Parathyroid adenoma (tissue), 2 donors: ENCODE results near the gene CDH4.

ENCODE experiments used
- H2AFZ ChIP-seq: fragments of 300-600 bp; sonication (generic); one replicate; pipeline ENCODE4 v1.7.0; 2017; ENCODE audit warnings: antibody characterized with exemption, mild to moderate bottlenecking
- H3K27ac ChIP-seq: fragments of 300-600 bp; sonication (generic); one replicate; pipeline ENCODE4 v1.7.0; 2017
- H3K27me3 ChIP-seq: fragments of 300-600 bp; sonication (generic); one replicate; pipeline ENCODE4 v1.7.0; 2017; ENCODE audit warnings: low read length; ENCODE audit not compliant: control insufficient read depth, insufficient read depth
- H3K36me3 ChIP-seq: fragments of 300-600 bp; sonication (generic); one replicate; pipeline ENCODE4 v1.7.0; 2017; ENCODE audit warnings: low read length; ENCODE audit not compliant: control insufficient read depth, insufficient read depth
- H3K4me1 ChIP-seq: fragments of 300-600 bp; sonication (generic); one replicate; pipeline ENCODE4 v1.7.0; 2017; ENCODE audit warnings: control low read depth
- H3K4me2 ChIP-seq: fragments of 300-600 bp; sonication (generic); one replicate; pipeline ENCODE4 v1.7.0; 2017; ENCODE audit warnings: low read length
- H3K4me3 ChIP-seq: fragments of 300-600 bp; sonication (generic); one replicate; pipeline ENCODE4 v1.7.0; 2017; ENCODE audit warnings: low read depth, low read length
- H3K79me2 ChIP-seq: fragments of 300-600 bp; sonication (generic); one replicate; pipeline ENCODE4 v1.7.0; 2017; ENCODE audit warnings: control low read depth
- H3K9ac ChIP-seq: fragments of 300-600 bp; sonication (generic); one replicate; pipeline ENCODE4 v1.7.0; 2017; ENCODE audit warnings: mild to moderate bottlenecking
- H3K9me3 ChIP-seq: fragments of 300-600 bp; sonication (generic); one replicate; pipeline ENCODE4 v1.7.0; 2017; ENCODE audit warnings: low read length; ENCODE audit not compliant: control insufficient read depth
- CTCF ChIP-seq: fragments of 300-600 bp; sonication (generic); IDR thresholded peaks from one replicate; pipeline ENCODE4 v1.7.0; 2017; ENCODE audit warnings: antibody characterized with exemption, mild to moderate bottlenecking
- donor health status: primary hyperparathyroidism.

The CDH4 gene

DNA sequence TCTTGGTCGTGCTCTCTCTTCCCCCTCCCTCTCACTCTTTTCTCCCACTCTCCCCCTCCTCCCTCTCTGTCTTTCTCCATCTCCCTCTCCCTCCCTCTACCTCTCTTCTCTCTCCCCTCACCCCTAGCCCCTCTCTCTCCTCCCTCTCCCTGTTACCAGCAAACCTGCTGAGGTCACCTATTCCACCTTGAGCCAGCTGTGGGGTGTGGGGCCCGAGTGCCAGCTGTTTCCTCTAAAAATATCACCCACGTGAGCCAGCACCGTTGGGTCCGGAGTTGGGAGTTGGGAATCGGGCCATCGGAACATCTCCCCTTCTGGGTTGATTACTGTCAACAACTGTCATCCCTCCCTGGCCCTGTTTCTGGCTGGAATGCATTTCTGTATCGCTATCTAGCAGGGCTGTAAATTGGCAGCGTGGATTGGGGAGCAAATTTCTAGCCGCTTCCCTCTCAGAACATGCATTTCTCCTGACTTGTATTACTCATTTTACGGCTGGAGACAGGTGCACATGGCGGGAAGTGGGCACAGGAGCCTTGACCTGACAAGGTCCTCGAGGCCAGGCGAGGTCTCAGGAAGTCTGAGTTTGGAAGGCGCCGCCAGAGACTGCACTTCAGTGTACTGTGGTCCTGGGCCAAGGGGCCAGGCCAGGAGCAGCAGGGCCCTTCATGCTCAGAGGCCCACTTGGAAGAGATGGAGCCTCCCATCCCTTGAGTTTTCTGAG is 165.3 kb downstream of the CDH4 start:
- no peaks in the 10 kb centered on the region for H3K4me1 ChIP-seq

GRCh38 chr20:61419010-61419409 is 166.9 kb downstream of the CDH4 start:
- H3K4me3 ChIP-seq: no peak overlapping the region
- no peaks in the 10 kb centered on the region for H3K27me3 ChIP-seq
- no peak for TF ChIP-seq CTCF
- H2AFZ ChIP-seq: no peak overlapping the region
- no peaks in the 10 kb centered on the region for H3K4me1 ChIP-seq
- no peak overlapping the region for H3K4me2 ChIP-seq
- no peaks in the 10 kb centered on the region for H3K9me3 ChIP-seq
- H3K9ac ChIP-seq: no peak overlapping the region
- H3K36me3 ChIP-seq: no peaks in the 10 kb centered on the region
- no peaks in the 10 kb centered on the region for H3K79me2 ChIP-seq
- H3K27ac ChIP-seq: no peak overlapping the region

More for the DNA sequence above, 165.3 kb downstream of the CDH4 start:
- Histone ChIP-seq H3K36me3 (no peaks in the 10 kb centered on the region), H3K27ac (no peak overlapping the region), H2AFZ (no peak overlapping the region), H3K4me3 (no peak overlapping the region), H3K9ac (no peak overlapping the region), H3K27me3 (no peaks in the 10 kb centered on the region), H3K9me3 (no peaks in the 10 kb centered on the region), H3K4me2 (no peak overlapping the region), H3K79me2 (no peaks in the 10 kb centered on the region)
- TF ChIP-seq CTCF: no peak

- Histone ChIP-seq H3K79me2 (no peaks in the 10 kb centered on the region), H3K4me3 (no peak overlapping the region), H3K36me3 (no peaks in the 10 kb centered on the region), H3K27ac (no peak overlapping the region), H3K4me1 (no peaks in the 10 kb centered on the region), H3K4me2 (no peak overlapping the region), H2AFZ (no peak overlapping the region), H3K9ac (no peak overlapping the region), H3K27me3 (no peaks in the 10 kb centered on the region), H3K9me3 (no peaks in the 10 kb centered on the region)
- no peak for TF ChIP-seq CTCF
These were observed 167.4 kb downstream of the CDH4 start for GRCh38 chr20:61419501-61419900.

DNA sequence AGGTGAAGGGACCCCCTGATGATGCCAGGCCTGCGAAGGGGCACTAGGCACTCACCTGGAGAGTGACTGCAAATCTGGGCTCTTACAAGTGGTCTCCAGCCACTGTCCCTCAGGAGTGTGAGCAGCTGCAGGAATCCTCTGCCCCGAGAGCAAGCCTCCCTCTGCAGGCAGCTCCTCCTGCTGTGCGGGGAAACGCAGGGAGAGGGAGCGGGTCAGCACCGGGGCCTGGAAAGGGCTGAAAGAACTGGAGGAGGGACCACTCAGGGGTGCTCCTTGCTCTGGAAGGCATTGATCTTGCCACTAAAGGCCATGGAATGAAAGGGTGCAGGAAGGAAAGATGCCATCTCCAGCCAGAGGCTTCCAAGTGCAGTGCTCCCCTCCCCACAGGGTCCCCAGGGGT is 168.0 kb downstream of the CDH4 start:
- H3K9me3 ChIP-seq: no peaks in the 10 kb centered on the region
- H3K27ac ChIP-seq: no peak overlapping the region
- no peak overlapping the region for H2AFZ ChIP-seq
- TF ChIP-seq CTCF: no peak
- H3K9ac ChIP-seq: no peak overlapping the region
- H3K4me1 ChIP-seq: no peaks in the 10 kb centered on the region
- no peaks in the 10 kb centered on the region for H3K27me3 ChIP-seq
- H3K4me2 ChIP-seq: no peak overlapping the region
- no peaks in the 10 kb centered on the region for H3K36me3 ChIP-seq
- no peaks in the 10 kb centered on the region for H3K79me2 ChIP-seq
- no peak overlapping the region for H3K4me3 ChIP-seq

DNA sequence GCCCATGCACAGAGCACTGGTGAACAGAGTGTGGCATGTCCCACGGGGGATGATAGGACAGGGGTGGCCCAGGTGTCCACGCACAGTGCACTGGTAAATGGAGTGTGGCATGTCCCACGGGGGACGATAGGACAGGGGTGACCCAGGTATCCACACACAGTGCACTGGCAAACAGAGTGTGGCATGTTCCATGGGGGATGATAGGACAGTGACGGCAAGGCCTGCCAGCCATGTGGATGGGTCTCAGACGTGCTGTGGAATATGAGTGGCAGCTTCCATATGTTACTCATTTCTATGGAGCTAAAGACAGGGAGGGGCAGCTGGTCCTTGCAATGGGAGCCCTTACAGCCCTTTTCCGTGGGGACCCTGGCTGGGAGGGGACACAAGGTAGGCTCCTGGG is 168.7 kb downstream of the CDH4 start:
- Histone ChIP-seq H3K9me3 (no peaks in the 10 kb centered on the region), H3K27me3 (no peaks in the 10 kb centered on the region), H3K4me2 (no peak overlapping the region), H2AFZ (no peak overlapping the region), H3K79me2 (no peaks in the 10 kb centered on the region), H3K36me3 (no peaks in the 10 kb centered on the region), H3K9ac (no peak overlapping the region), H3K4me3 (no peak overlapping the region), H3K27ac (no peak overlapping the region), H3K4me1 (no peaks in the 10 kb centered on the region)
- TF ChIP-seq CTCF: no peak
